Body of pancreas (tissue), 4 donors: Measurements from ENCODE around the gene ABCC4.

Experiments
- CTCF ChIP-seq, 7 experiments: fragments of 450-650 bp in 4 of 7; fragments of 200-600 bp in 3 of 7; sonication (generic) in 3 of 7; IDR thresholded peaks; one replicate each; pipeline ENCODE4 v1.5.1; 2016 to 2019; ENCODE audit warnings: antibody characterized with exemption in 7 of 7
- POLR2A ChIP-seq, 3 donors: fragments of 450-650 bp; IDR thresholded peaks; one replicate each; pipeline ENCODE4 v1.6.1; 2016; ENCODE audit warnings: antibody characterized with exemption in 3 of 3, mild to moderate bottlenecking in 2 of 3

GRCh38 chr13:95229855-95230254 lies 71.4 kb downstream of the ABCC4 start:
- TF ChIP-seq POLR2A (IDR thresholded peaks at IDR 0.05) (no peak), CTCF (IDR thresholded peaks at IDR 0.05) (no peak)
